Testis (tissue), 3 donors: ENCODE data around the gene GPHN. TPM values are rescaled to one million over a fixed set of nuclear protein-coding genes. Genes with fewer than 3 reads are reported as not detected.

Experiments used
- DNase-seq: peaks from one replicate; pipeline ENCODE4 v3.0.0-alpha.2; 2019
- H3K27ac ChIP-seq, 2 donors: fragments of 200-600 bp; sonication (generic); one replicate each; pipeline ENCODE4 v1.5.1; 2019
- H3K27me3 ChIP-seq: fragments of 200-600 bp; sonication (generic); one replicate; pipeline ENCODE4 v1.5.1; 2019
- H3K36me3 ChIP-seq: fragments of 200-600 bp; sonication (generic); one replicate; pipeline ENCODE4 v1.5.1; 2017; ENCODE audit warnings: low read depth; ENCODE audit errors: missing control alignments
- H3K4me1 ChIP-seq: fragments of 200-600 bp; sonication (generic); one replicate; pipeline ENCODE4 v1.5.1; 2019
- H3K4me3 ChIP-seq, 2 donors: fragments of 200-600 bp; sonication (generic); one replicate each; pipeline ENCODE4 v1.5.1; 2017 to 2019
- H3K9me3 ChIP-seq: fragments of 200-600 bp; sonication (generic); one replicate; pipeline ENCODE4 v1.5.1; 2017
- POLR2A ChIP-seq: fragments of 450-650 bp; IDR thresholded peaks from one replicate; pipeline ENCODE4 v1.6.1; 2017; ENCODE audit warnings: antibody characterized with exemption, mild to moderate bottlenecking, moderate library complexity
- WGBS, 2 donors: methylation state at CpG; one replicate each; pipeline ENCODE4 v1.1.5; 2018; 5-methylcytosine and 5-hydroxymethylcytosine counted together
- intact Hi-C: fragments of 100-400 bp; cut with DNase I; formaldehyde crosslinking; loops from one replicate; pipeline ENCODE4 v1.15.1; 2023; ENCODE audit warnings: low total_unique reads
- polyA plus RNA-seq: library from polyadenylated mRNA; stranded (reverse); fragments of 350-450 nt; fragmentation: Illumina TruSeq; extraction: RNeasy Lipid Tissue Mini Kit (QIAGEN cat#74804); gene quantifications from one replicate; pipeline ENCODE4 v1.2.3, GENCODE V29; 2014; ENCODE audit warnings: low read depth, low replicate concordance; ENCODE audit not compliant: insufficient read depth
- total RNA-seq, 2 donors: library from RNA; depleted of rRNA; stranded (reverse); fragments of >200 nt; gene quantifications; one replicate each; pipeline ENCODE4 v1.2.3, GENCODE V29; 2016
- TF ChIP-seq, protein P1 (sequence below), 3 experiments: fragments of 450-650 bp in 2 of 3; fragments of 200-600 bp in 1 of 3; sonication (generic) in 1 of 3; IDR thresholded peaks; one replicate each; pipeline ENCODE4 v1.5.1; 2016 to 2019; ENCODE audit warnings: antibody characterized with exemption in 3 of 3, mild to moderate bottlenecking in 2 of 3, moderate library complexity in 1 of 3

The GPHN gene
- total and polyA plus RNA-seq, 3 donors from 2014 or later: 14.2 to 26.5 (median 25.4) TPM

DNA sequence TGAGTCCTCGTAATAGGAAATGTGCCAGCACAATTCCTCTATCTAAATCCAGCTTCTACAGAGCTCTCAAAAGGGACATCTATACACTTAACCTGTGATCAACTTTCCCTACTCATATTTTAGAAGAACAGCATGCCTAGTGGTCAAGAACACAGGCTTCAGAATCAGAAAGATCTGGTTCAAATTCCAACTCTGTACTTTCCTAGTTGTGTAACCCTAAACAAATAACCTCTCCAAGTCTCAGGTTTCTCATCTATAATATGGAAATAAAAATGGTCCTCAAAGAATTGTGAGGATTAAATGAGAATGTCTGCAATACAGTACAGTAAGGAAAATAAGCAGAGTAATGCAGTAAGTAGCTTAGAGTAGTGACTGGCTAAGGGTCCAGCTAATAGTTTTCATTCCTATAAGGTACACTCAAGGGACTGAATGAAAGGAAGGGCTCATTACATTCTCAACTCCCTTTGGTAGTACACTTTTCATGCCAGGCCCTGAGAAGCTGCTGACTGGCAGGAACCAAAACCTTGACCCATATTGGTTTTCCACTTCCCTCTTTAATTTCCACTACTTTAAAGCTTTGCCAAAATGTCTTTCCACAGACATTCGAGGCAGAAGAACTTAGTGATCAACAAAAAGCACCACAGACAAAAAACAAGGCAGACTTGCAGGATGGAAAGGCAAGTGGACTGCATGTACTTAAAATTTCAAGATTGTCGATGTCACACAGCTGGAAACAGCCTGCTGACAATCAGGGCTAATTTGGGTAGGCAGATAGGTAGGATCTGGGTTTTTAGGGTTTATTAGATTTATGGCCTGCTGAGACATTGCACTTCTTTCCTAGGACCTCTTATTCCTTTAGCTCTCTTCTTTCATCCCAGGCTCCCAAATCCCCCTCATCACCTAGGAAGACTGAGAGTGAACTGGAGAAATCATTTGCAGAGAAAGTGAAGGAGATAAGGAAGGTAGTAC lies 17.5 kb upstream of the GPHN start:
- intact Hi-C loops: no loop called here
- Histone ChIP-seq H3K4me1 (no peaks in the 10 kb centered on the region), H3K4me3 (no peak overlapping the region), H3K36me3 (no peaks in the 10 kb centered on the region), H3K27ac (no peak overlapping the region), H3K27me3 (no peaks in the 10 kb centered on the region), H3K9me3 (no peaks in the 10 kb centered on the region)
- TF ChIP-seq POLR2A: no peak
- TF ChIP-seq, protein P1, sequence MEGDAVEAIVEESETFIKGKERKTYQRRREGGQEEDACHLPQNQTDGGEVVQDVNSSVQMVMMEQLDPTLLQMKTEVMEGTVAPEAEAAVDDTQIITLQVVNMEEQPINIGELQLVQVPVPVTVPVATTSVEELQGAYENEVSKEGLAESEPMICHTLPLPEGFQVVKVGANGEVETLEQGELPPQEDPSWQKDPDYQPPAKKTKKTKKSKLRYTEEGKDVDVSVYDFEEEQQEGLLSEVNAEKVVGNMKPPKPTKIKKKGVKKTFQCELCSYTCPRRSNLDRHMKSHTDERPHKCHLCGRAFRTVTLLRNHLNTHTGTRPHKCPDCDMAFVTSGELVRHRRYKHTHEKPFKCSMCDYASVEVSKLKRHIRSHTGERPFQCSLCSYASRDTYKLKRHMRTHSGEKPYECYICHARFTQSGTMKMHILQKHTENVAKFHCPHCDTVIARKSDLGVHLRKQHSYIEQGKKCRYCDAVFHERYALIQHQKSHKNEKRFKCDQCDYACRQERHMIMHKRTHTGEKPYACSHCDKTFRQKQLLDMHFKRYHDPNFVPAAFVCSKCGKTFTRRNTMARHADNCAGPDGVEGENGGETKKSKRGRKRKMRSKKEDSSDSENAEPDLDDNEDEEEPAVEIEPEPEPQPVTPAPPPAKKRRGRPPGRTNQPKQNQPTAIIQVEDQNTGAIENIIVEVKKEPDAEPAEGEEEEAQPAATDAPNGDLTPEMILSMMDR (IDR thresholded peaks at IDR 0.05): no peak
- 80 to 84% methylated on average over 3 of the region's 3 CpGs for WGBS, 2 donors
- DNase-seq: no peak

GRCh38 chr14:66493750-66494149 lies 14.2 kb upstream of the GPHN start:
- intact Hi-C loops: no loop called here
- Histone ChIP-seq H3K36me3 (no peaks in the 10 kb centered on the region), H3K4me3 (no peak overlapping the region), H3K4me1 (no peaks in the 10 kb centered on the region), H3K27ac (no peak overlapping the region), H3K27me3 (no peaks in the 10 kb centered on the region), H3K9me3 (no peaks in the 10 kb centered on the region)
- TF ChIP-seq, protein P1 (IDR thresholded peaks at IDR 0.05): no peak
- no peak for TF ChIP-seq POLR2A
- DNase-seq: no peak

GRCh38 chr14:66495218-66496098 lies 12.5 kb upstream of the GPHN start:
- TF ChIP-seq POLR2A: no peak
- TF ChIP-seq, protein P1 (IDR thresholded peaks at IDR 0.05): peak; percentile 65 to 72 (median 70)
- Histone ChIP-seq H3K9me3 (no peaks in the 10 kb centered on the region), H3K27me3 (no peaks in the 10 kb centered on the region), H3K27ac (no peak overlapping the region), H3K4me1 (no peaks in the 10 kb centered on the region), H3K4me3 (no peak overlapping the region), H3K36me3 (no peaks in the 10 kb centered on the region)
- 17 to 29% methylated on average over 4 of the region's 4 CpGs for WGBS, 2 donors
- intact Hi-C loops: no loop called here
- DNase-seq: peak; percentile 67

DNA sequence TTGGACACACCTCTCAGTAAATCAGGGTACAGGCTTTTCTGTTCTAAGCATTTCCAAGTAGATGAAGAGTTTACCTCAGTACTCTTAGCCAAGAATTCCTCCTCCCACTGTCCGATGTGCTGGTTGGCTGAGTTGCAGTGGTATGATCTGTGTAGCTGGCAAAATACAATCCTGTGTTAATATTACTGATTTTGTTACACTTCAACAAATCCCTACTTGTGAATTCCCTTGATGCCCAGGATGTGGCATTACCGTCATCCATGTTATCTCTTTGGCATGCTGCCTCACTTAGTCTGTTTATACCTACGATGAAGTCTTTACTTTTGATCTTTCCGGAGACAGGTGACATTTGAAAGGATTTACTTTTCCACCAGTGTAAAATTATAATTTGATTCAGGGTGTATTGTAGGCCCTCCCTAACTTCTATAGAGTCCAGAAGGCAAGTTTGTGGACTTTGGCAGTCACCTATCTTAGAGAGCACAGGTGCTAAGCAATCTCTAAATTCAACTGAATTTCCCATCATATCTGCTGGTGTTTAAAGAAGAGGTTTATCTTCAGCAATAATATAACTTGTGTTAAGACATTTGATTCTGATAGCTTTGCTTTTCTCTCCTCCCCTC lies 11.6 kb upstream of the GPHN start:
- Histone ChIP-seq H3K27me3 (no peaks in the 10 kb centered on the region), H3K4me1 (no peaks in the 10 kb centered on the region), H3K9me3 (no peaks in the 10 kb centered on the region), H3K36me3 (no peaks in the 10 kb centered on the region), H3K27ac (no peak overlapping the region), H3K4me3 (no peak overlapping the region)
- no peak for DNase-seq
- WGBS, 2 donors: 59 to 69% methylated on average over 4 of the region's 4 CpGs
- intact Hi-C loops: no loop called here
- TF ChIP-seq POLR2A: no peak
- TF ChIP-seq, protein P1 (IDR thresholded peaks at IDR 0.05): no peak
